NT2/D1 (cell line): ENCODE results near the gene GLUL.

ENCODE experiments used
- DNase-seq: peaks from one replicate; pipeline ENCODE4 v3.0.0-alpha.2; 2011; ENCODE audit warnings: low read depth, low spot score
- H3K27me3 ChIP-seq: 2 replicates; pipeline ENCODE4 v1.6.0; 2011; ENCODE audit warnings: mild to moderate bottlenecking; ENCODE audit not compliant: insufficient read length, insufficient read depth
- H3K36me3 ChIP-seq: 2 replicates; pipeline ENCODE4 v1.6.1; 2011; ENCODE audit warnings: mild to moderate bottlenecking, low read length, mixed read lengths; ENCODE audit not compliant: insufficient read depth, insufficient read length
- H3K4me1 ChIP-seq: 2 replicates; pipeline ENCODE4 v1.5.1; 2011; ENCODE audit not compliant: insufficient read depth, insufficient read length
- H3K4me3 ChIP-seq: 2 replicates; pipeline ENCODE4 v1.5.1; 2011; ENCODE audit warnings: low read depth; ENCODE audit not compliant: insufficient read length
- H3K9ac ChIP-seq: 2 replicates; pipeline ENCODE4 v1.6.0; 2011; ENCODE audit warnings: low read depth; ENCODE audit not compliant: insufficient read length
- H3K9me3 ChIP-seq: 2 replicates; pipeline ENCODE4 v1.5.1; 2011; ENCODE audit warnings: mild to moderate bottlenecking, low read length; ENCODE audit not compliant: insufficient read depth
- SUZ12 ChIP-seq: IDR thresholded peaks from 2 replicates; pipeline ENCODE4 v1.6.1; 2011; ENCODE audit not compliant: insufficient read length, insufficient read depth; ENCODE audit errors: extremely low read depth
- YY1 ChIP-seq: IDR thresholded peaks from 2 replicates; pipeline ENCODE4 v1.6.1; 2011; ENCODE audit not compliant: insufficient read length, insufficient read depth
- ZNF274 ChIP-seq: IDR thresholded peaks from 2 replicates; pipeline ENCODE4 v1.6.1; 2011; ENCODE audit warnings: mild to moderate bottlenecking, low read depth, low read length

Gene GLUL

GRCh38 chr1:182376936-182377574, 14.5 kb downstream of the GLUL start:
- no peak overlapping the region for H3K4me3 ChIP-seq
- H3K9ac ChIP-seq = no peak overlapping the region
- TF ChIP-seq SUZ12 (no peak), YY1 (no peak), ZNF274 (no peak)
- no peaks in the 10 kb centered on the region for H3K4me1 ChIP-seq
- H3K27me3 ChIP-seq = no peaks in the 10 kb centered on the region
- DNase-seq = no peak
- H3K36me3 ChIP-seq = peaks cover 5% of the 10 kb centered on the region
- H3K9me3 ChIP-seq = no peaks in the 10 kb centered on the region

GRCh38 chr1:182374101-182374834, 17.3 kb downstream of the GLUL start:
- no peak overlapping the region for H3K4me3 ChIP-seq
- DNase-seq = no peak
- TF ChIP-seq ZNF274 (no peak), YY1 (no peak), SUZ12 (no peak)
- no peaks in the 10 kb centered on the region for H3K4me1 ChIP-seq
- H3K9ac ChIP-seq = no peak overlapping the region
- no peaks in the 10 kb centered on the region for H3K27me3 ChIP-seq
- no peaks in the 10 kb centered on the region for H3K36me3 ChIP-seq
- H3K9me3 ChIP-seq = no peaks in the 10 kb centered on the region

- Histone ChIP-seq H3K4me1 (no peaks in the 10 kb centered on the region), H3K9ac (no peak overlapping the region), H3K36me3 (no peaks in the 10 kb centered on the region), H3K27me3 (no peaks in the 10 kb centered on the region), H3K9me3 (no peaks in the 10 kb centered on the region), H3K4me3 (no peak overlapping the region)
- TF ChIP-seq SUZ12 (no peak), YY1 (no peak), ZNF274 (no peak)
- DNase-seq = no peak
These were observed 21.1 kb downstream of the GLUL start for GRCh38 chr1:182370532-182370931.

GRCh38 chr1:182368903-182369302, 22.7 kb downstream of the GLUL start:
- DNase-seq = no peak
- no peak overlapping the region for H3K4me3 ChIP-seq
- no peak overlapping the region for H3K9ac ChIP-seq
- no peaks in the 10 kb centered on the region for H3K27me3 ChIP-seq
- no peaks in the 10 kb centered on the region for H3K9me3 ChIP-seq
- no peaks in the 10 kb centered on the region for H3K36me3 ChIP-seq
- no peaks in the 10 kb centered on the region for H3K4me1 ChIP-seq
- TF ChIP-seq SUZ12 (no peak), YY1 (no peak), ZNF274 (no peak)

- H3K4me1 ChIP-seq = no peaks in the 10 kb centered on the region
- no peak overlapping the region for H3K9ac ChIP-seq
- no peak for DNase-seq
- TF ChIP-seq YY1 = no peak
- no peaks in the 10 kb centered on the region for H3K27me3 ChIP-seq
- H3K9me3 ChIP-seq = no peaks in the 10 kb centered on the region
- H3K4me3 ChIP-seq = no peak overlapping the region
- no peaks in the 10 kb centered on the region for H3K36me3 ChIP-seq
These were observed 23.2 kb downstream of the GLUL start for GRCh38 chr1:182368358-182368757.

GRCh38 chr1:182367926-182368325, 23.7 kb downstream of the GLUL start:
- DNase-seq = no peak
- Histone ChIP-seq H3K9me3 (no peaks in the 10 kb centered on the region), H3K4me3 (no peak overlapping the region), H3K4me1 (no peaks in the 10 kb centered on the region), H3K9ac (no peak overlapping the region), H3K27me3 (no peaks in the 10 kb centered on the region), H3K36me3 (no peaks in the 10 kb centered on the region)
- no peak for TF ChIP-seq SUZ12
- TF ChIP-seq YY1 = no peak
- TF ChIP-seq ZNF274 = no peak

- Histone ChIP-seq H3K27me3 (no peaks in the 10 kb centered on the region), H3K4me1 (no peaks in the 10 kb centered on the region), H3K9ac (no peak overlapping the region), H3K4me3 (no peak overlapping the region), H3K9me3 (no peaks in the 10 kb centered on the region), H3K36me3 (no peaks in the 10 kb centered on the region)
- no peak for DNase-seq
- no peak for TF ChIP-seq ZNF274
- no peak for TF ChIP-seq SUZ12
- TF ChIP-seq YY1 = no peak
These were observed 25.0 kb downstream of the GLUL start for GRCh38 chr1:182366596-182366995.
